GDM1 (cell line): Measurements from ENCODE around the gene RHEX.
"Not testable (repeated sequence)": the region's sequence is repeated elsewhere in the genome, so short reads cannot be mapped to it uniquely, and the experiment has no call there.

Source experiments
- DNase-seq: peaks from one replicate; lab custom pipeline; 2025; lab: John Stamatoyannopoulos, UW

The RHEX gene, protein sequence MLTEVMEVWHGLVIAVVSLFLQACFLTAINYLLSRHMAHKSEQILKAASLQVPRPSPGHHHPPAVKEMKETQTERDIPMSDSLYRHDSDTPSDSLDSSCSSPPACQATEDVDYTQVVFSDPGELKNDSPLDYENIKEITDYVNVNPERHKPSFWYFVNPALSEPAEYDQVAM

DNA sequence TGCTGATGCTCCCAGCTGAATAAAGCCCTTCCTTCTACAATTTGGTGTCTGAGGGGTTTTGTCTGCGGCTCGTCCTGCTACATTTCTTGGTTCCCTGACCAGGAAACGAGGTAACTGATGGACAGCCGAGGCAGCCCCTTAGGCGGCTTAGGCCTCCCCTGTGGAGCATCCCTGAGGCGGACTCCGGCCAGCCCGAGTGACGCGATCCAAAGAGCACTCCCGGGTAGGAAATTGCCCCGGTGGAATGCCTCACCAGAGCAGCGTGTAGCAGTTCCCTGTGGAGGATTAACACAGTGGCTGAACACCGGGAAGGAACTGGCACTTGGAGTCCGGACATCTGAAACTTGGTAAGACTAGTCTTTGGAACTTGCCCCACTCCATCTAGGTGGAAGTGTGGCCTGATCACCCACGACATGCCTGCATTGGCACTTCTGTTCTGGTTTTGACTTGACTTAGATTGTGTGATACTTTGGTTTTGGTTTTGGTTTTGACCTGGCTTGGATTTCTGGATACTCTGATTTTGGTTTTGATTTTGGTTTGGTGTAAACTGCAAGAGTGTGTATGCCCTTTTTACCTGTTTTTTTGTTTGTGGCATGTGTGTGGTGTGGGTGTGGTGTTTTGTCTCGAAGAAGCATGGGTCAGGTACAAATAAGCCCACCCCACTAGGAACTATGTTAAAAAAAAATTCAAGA, at the start of gene RHEX:
RHEX (plus strand) TSS at position 255 of the 692 bp plus-strand sequence. CDS start 44,656 bp downstream, outside the sequence.
- not testable (repeated sequence) for DNase-seq

DNA sequence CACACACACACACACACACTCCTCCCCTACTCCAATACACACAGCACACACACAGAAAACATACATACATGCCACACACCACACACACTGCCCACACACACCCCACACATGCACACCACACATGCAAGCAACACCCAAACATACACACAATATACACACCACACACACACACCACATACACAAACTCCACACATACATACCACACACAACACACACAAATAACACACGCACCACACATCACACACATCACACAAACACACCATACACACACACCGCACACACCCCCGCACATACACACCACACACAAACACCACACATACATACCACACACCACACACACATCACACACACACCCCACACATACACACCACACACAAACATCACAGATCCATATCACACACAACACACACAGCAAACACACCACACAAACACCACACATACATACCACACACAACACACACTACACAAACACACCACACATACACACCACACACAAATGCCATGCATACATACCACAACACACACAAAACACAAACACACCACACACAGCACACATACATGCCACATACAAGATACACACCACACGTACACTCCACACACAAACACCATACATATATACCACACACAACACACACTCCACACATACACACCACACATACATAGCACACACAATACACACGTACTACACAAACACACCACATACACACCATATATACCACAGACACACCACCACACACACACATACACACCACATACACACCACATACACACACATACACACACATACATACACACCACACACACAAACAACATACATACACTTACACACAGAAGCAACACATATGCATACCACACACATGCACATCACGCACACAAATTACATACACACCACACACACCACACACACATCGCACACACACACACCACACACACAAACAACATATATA, 48.8 kb upstream of the RHEX start:
- no peak for DNase-seq

DNA sequence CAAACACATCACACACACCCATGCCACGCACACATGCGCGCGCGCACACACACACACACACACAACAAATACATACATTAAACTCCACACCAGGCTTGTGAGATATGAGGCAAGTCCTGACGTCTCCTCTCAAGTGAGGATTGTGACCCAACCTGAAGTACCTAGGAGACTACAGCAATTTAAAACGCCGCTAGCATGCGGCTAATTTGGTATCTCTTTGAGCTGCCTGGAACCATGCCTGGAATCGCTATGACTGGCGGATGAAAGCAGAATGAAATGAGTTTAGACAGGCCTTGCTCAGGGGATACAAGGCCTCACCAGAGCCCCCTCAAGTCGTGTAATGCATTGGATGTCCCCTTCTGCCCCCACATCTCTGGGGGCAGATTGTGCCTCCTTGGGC, 48.1 kb upstream of the RHEX start:
- DNase-seq = no peak

DNA sequence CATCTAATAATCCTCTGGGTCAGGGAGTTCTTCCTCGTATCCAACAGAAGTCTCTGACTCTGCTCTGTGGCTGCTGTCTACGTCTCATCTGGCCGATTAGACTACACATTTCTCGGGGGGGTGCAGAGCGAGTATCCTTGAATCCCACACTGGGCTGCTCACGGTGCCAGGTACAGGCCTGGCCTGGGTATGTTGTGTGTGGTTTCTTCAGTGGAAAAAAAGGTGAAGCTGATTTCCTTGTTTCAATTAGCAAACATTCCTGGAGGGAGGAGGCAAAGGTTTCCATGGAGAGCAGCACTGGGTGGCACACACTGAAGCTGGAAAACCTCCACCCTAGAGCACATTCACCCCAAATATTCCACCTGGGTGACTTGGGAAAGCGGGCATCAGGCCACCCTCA, 47.7 kb upstream of the RHEX start:
- DNase-seq = no peak

DNA sequence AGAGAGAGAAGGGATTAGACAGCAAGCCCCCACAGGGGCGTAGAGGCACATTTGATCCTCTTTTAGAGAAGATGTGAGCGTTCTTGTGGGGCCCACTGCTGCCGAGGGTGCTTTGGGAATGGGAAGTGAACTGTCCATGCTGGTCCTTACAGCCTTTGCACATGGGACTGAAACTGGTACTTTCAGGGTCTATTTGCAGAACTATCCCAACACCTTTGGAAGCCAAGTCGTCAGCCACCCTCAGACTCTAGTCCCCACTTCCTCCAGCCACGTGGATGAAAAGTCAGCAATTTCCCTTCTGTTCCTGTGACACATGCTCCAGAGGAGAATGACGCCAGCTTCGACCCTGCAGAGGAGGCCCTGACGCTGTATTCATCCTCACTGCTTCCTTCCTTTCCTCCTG, 47.2 kb upstream of the RHEX start:
- DNase-seq = no peak

DNA sequence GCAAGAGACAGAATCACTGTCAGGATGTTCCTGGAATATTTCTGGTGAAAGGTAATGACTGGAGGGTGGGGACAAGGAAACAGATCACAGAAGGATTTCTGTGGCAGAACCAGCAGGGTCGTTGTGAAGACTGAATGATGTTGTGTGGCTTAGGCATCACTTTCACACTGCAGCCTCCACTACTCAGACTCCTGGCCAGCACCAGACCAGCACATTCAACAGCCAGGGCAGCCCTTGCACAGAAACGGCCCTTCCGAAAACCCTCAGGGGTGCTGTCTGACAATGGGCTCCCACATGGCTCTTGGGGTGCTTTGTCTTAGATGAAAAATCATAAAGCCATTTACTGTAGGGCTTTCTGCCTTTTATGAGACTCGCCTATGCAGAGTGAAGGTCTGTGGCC, 46.0 kb upstream of the RHEX start:
- no peak for DNase-seq

DNA sequence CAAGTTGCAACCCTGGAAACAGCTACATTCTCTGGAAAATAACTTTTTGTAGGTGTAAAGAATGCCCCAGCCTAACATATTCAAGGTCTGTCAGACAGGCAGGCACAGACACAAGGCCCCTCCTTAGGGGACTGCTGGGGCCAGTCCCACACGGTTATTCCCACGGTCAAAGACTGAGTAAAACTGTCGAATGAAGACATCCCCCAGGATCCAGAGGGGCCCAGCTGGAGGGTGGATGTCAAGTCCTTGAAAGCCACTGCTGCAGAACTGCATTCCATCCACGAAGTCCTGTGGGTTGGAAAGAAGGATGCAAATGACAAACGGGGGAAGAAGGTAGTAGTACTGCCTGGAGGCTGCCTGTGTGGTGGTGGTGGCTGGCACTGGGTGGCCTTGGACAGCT, 42.9 kb upstream of the RHEX start:
- DNase-seq = no peak

DNA sequence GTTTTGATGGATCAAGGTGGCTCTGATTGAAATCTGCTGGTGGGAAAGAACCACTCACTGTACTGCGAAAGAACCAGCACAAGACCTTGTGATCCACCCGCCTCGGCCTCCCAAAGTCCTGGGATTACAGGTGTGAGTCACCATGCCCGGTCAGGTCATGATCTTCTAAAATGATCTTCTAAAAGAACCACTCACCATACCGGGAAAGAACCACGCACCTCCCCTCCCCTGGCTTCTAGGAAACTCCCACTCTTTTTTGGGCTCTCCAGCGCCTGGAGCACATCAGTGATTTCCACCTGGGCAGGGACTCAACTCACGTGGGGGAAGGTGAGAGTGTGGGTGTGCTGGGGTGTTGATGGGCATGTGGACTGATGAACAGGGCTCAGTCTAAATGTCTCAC, 41.9 kb upstream of the RHEX start:
- DNase-seq = no peak

DNA sequence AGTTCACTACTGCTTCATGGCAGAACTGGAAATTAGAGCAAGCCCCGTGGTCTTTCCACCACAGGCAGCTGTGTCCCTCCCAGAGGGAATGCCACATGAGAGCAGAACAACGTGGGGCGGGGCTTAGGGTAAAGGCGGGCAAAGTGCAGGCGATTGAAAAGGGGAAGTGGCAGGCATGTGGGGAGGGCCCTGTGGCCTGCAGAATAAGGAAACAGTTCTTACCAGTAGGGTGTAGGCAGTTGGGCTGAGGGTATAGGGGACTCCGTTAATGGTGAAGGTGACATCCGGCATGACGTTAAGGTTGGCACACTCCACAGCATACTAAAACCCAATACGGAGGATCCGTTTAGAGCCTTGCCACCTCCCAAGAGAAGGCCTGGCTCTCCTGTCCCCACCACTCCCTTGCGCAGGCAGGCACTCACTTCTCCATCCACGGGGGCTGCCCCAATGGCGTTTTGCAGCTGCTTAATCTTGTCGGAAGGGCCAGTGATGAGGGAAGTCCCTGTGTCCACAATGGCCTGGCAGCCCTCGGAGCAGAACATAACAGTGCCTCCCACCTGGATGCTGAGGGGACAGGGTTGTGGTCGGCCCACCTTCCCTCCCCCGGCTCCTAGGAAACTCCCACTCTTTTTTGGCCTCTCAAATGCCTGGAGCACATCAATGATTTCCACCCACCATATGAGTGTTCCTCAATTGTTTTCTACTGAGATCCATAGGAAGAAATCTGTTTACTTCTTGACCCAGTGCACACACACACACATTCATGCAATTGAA, 40.7 kb upstream of the RHEX start:
- DNase-seq = peak; percentile 99

DNA sequence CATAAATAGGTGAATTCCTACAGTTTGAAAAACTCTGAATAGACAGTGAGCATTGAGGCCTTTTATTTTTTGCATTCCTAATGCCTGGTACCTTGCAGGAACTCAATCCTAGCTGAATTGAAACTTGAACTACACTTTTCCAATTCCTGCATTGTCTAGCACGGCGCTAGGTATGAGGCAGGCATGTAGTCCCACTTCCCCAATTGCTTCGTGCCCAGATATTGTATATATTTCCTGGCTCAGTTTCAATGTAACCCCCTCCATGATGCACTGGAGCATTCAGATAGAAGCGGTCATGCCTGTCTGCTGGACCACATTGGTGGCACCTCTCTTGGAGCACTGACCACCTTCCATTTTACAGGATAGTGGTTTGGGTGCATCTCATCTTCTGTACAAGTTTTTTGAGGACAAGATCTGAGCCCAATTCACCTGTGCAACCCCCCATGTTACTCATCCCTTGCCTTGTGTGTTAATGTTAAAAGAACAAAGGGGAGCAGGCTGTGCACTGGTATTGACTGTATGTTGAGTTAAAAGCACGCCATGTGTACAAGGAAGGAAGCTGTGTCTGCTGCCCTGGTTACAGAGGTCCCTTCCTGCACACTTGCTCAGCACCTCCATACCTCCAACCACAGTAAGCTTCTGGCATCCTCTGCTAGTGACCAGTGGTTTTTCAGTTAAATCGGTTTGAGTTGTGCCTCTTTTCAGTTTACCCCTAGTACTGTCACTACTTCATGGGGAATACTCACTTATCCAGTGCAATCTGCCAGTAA, 39.8 kb upstream of the RHEX start:
- peak; percentile 54 for DNase-seq

DNA sequence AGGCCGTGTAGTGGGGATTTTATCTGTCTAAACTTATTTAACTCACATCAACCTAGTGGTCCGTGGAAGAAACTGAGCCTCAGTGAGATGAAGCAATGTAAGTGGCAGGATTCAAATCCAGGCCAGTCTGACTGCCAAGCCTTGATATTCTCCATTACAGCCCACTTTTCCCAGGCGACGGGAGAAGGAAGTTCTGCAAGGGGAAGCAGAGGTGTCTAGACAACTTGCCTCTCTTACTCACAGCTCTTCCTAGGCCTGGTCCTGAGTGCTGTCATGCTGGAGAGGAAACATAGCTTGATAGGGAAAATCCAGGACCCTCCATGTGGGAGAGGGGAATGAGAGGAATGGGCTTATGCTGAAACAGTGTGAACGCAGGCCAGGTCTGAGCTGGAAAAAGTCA, 38.4 kb upstream of the RHEX start:
- DNase-seq = no peak

DNA sequence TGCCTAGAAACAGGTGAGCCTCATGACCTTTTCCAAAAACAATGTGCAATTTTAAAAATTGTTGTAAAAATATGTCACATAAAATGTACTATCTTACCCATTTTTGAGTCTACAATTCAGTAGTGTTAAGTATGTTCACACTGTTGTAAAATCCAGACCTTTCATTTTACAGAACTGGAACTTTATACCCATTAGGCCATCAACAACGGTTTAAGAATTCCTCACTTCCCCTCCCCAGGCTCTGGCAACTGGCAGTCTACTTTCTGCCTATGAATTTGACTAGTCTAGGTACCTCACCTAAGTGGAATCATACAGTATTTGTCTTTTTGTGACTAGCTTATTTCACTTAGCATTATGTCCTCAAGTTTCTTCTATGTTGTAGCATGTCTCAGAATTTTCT, 37.9 kb upstream of the RHEX start:
- DNase-seq = no peak

DNA sequence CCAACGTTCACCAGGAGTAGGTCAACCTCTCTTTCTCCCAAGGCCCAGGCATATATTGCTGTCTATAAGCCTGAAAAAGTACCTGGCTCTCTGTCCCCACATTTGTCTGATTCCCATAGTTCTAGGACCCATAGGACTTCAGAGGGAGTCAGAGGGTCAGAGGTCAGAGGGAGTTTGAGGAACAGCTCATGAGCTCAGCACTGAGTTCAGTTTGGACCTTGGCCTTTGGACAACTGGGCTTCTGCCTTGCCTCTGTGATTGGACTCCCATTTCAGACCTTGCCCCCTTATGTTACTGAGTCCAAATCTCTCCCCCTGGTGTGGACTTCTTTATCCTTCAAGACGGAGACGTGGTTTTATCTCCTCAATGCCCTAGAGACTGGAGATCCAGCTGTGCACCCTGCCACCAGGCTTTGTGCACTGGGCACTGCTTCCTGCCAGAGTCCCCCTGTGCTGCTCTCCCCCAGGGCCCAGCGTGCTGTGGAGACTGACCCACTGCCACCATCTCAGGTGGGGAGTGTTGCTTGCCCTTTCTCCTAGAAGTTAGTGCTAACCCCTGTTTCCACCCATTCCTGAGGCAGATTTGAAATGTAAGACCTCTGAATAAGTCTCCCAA, 32.5 kb upstream of the RHEX start:
- no peak for DNase-seq

DNA sequence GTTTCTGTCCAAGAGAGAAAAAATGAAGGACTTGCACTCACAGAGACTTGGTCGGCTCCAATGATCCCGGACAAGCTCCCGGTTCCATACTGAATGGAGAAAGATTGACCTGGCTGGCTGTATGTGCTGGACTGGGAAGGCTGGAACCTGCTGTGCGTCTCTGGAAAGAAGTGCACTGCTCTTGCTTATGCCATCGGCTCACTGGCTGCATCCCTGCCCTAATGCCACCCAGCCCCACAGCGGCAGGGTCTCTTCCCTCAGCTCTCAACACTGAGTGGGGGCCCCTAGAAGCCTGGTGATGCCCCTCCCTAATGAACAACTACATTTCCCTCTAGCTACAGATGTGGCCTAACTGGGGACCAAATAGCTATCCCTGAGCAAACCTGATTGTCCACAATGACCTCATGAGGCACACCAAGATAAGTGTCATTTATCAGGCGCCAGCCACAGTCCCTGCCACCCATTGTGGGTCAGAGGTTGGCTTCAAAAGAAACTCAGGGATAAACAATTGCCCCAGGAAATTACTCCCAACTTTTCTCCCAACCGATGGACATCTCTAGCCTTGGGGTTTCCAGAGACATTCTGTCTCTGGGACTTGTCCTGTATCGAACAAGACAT, 31.9 kb upstream of the RHEX start:
- no peak for DNase-seq

DNA sequence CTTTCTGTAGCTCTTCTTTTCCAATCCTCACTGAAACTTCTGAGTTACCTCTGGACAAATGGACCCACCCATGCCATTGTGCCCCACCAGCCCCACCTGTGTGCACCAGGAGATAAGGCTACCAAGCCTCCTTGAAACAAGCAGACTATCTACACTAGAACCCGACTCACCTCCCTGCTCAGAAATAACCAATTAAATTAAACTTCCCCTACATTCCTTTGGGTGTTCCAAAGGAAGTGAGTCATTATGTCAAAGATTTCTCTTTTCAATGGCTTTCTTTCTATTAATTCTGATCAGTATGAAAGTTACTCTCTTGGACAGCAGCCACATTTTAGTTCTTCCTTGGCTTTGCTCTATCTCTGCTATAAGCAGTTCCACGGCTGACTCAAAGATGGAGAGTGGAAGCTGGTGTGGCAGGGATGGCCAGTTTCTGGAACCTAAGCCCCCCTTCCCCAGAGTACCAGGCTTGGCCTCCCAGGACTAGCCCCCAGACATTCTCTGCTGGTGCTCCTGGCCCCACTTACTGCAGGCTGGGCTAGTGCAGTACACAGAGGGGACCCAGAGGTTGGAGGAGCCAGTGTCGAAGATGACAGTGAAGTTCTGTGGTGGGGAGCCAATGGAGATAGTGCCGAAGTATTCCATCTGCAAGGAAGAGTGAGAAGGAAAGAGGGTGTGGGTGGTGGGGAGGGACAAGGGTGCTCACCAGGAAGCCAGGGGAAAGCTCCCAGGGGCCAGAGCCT, 31.2 kb upstream of the RHEX start:
- no peak for DNase-seq

DNA sequence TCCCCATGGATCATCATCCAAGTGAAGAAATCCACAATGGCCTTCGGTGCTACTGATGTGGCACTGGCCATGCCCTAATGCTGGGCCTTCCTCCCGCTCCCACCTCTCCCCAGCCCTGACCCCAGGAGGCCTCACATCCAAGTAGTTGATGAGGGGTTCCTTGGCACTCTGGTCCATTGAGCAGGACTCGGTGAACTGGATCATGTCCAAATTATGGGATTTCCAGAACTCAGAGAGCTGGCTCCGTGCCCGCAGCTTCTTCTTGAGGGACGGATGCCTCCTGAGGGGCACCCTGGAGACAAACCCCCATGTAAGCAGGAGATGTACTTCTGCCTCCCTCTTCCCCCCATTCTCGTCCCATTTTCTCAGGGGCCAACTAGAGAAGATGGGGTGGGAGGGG, 30.2 kb upstream of the RHEX start:
- DNase-seq = no peak

DNA sequence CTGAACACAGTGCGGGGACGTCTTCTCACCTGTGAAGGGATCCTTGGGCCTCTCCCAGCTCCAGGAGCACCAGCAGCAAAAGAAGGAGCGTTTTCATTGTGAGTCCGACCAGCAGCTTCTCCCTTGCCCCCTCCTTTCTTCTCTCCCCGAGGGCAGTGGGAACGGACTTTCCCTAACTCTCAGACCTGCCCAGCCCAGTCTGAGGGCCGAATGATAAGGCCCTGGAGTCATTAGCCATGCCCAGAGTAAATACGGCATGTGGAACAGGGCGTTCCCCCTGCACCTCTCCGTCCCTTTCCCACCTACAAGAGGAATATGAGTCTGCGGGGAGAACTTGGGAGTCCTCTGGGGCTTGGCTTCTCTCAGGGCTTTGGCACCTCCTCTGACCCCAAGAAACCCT, 29.3 kb upstream of the RHEX start, which contains the start of gene CTSE:
CTSE (minus strand) TSS at position 201 of the 400 bp plus-strand sequence; CDS start at position 97, 104 bp downstream.
- DNase-seq = no peak

DNA sequence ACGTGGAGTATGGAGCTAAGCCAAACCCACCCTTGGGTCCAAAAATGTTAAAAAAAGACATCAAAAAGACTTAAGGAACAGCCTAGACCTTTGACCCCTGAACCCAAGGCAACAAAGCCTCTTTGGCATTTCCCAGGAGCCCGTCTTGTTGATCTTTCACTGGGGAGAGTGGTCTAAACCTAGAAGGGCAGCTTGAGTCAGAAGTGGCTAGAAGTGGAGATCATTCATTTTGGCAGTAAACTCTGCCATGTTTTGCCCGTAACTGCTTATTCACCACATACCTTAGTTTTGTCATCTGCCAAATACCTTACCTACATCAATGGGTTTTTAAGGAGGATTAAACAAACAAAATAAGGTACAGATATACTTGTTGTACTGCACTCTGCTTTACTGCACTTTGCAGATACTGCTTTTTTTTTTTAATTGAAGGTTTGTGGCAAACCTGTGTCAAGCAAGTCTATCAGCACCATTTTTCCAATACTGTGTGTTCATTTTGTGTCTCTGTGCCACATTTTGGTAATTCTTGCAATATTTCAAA, 27.6 kb upstream of the RHEX start:
- DNase-seq = no peak

DNA sequence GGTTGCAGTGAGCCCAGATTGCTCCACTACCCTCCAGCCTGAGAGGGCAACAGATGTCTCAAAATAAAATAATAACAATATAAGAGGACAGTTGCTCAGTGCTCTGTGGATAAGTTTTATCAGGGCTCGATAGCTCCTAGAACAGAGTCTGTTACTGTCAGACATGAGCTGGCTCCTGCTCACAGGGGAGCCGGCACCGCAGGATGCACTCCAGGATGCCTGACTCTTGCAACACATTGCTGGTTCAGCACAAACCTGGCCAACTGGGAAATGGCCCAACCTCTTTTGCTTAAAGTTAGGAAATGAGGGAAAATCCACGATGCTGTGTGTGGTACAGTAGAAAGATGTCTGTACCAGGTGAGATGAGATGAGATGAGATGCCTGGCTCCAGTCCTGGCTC, 23.5 kb upstream of the RHEX start:
- DNase-seq = no peak
